Activated T-helper 1 cell treated with Interleukin-2 at 50 U/mL for 16 hours (primary cell): Measurements from ENCODE around the gene ST8SIA5.

Experiments
- DNase-seq: peaks from one replicate; pipeline ENCODE4 v3.0.0-alpha.2; 2020; ENCODE audit warnings: low read depth

Gene ST8SIA5

GRCh38 chr18:46706968-46707367 lies 49.9 kb downstream of the ST8SIA5 start:
- DNase-seq: no peak

GRCh38 chr18:46705521-46705920 lies 51.3 kb downstream of the ST8SIA5 start:
- DNase-seq: no peak

GRCh38 chr18:46704816-46705215 lies 52.0 kb downstream of the ST8SIA5 start:
- no peak for DNase-seq

GRCh38 chr18:46704189-46704588 lies 52.7 kb downstream of the ST8SIA5 start:
- no peak for DNase-seq

- no peak for DNase-seq
Measured at GRCh38 chr18:46702471-46702870, 54.4 kb downstream of the ST8SIA5 start.

GRCh38 chr18:46700066-46700824 lies 56.6 kb downstream of the ST8SIA5 start:
- no peak for DNase-seq

GRCh38 chr18:46696702-46697101 lies 60.2 kb downstream of the ST8SIA5 start:
- no peak for DNase-seq

- DNase-seq: no peak
Measured at GRCh38 chr18:46696268-46696667, 60.6 kb downstream of the ST8SIA5 start.

- no peak for DNase-seq
Measured at GRCh38 chr18:46693996-46694395, 62.9 kb downstream of the ST8SIA5 start.

- DNase-seq: no peak
Measured at GRCh38 chr18:46688853-46689525, 67.9 kb downstream of the ST8SIA5 start.

- no peak for DNase-seq
Measured at GRCh38 chr18:46686186-46686585, 70.7 kb downstream of the ST8SIA5 start.

- no peak for DNase-seq
Measured at GRCh38 chr18:46683252-46683651, 73.6 kb downstream of the ST8SIA5 start.

GRCh38 chr18:46680784-46681695 lies 75.8 kb downstream of the ST8SIA5 start:
- no peak for DNase-seq

- no peak for DNase-seq
Measured at GRCh38 chr18:46679846-46680598, 76.8 kb downstream of the ST8SIA5 start.

- no peak for DNase-seq
Measured at GRCh38 chr18:46678785-46679399, 78.0 kb downstream of the ST8SIA5 start.

- no peak for DNase-seq
Measured at GRCh38 chr18:46678041-46678440, 78.8 kb downstream of the ST8SIA5 start.

- no peak for DNase-seq
Measured at GRCh38 chr18:46677611-46678010, 79.2 kb downstream of the ST8SIA5 start.

- DNase-seq: no peak
Measured at GRCh38 chr18:46676182-46676835, 80.5 kb downstream of the ST8SIA5 start.

- no peak for DNase-seq
Measured at GRCh38 chr18:46675112-46675511, 81.7 kb downstream of the ST8SIA5 start.

- no peak for DNase-seq
Measured at GRCh38 chr18:46672062-46672970, 84.5 kb downstream of the ST8SIA5 start.
